IMR-90 (cell line): ENCODE data around the gene TRIM24. TPM values are rescaled to one million over a fixed set of nuclear protein-coding genes. Genes with fewer than 3 reads are reported as not detected.

Experiments used
- ATAC-seq: fragments of 200-7000 bp; cut with Tn5 transposase; 2 replicates; pipeline ENCODE4 v1.9.1; 2020; ENCODE audit warnings: low read depth, mild to moderate bottlenecking, moderate library complexity
- BruUV-seq: library from RNA; stranded (reverse); fragments of 400-500 nt; replicated peaks from 2 replicates; lab custom pipeline; 2021; lab: Mats Ljungman, UMichigan
- CTCF ChIA-PET: fragments of 300-600 bp; formaldehyde crosslinking; extraction: SDS; loops from one replicate; lab custom pipeline; 2021; ENCODE audit warnings: antibody characterized with exemption; lab: Yijun Ruan, JAX
- POLR2A ChIA-PET: fragments of 300-600 bp; sonication (Branson Sonifier 250); formaldehyde crosslinking; loops from one replicate; lab custom pipeline; 2022; ENCODE audit warnings: antibody characterized with exemption; ENCODE audit not compliant: unreplicated experiment; lab: Charles Lee
- DNase-seq: peaks from one replicate; pipeline ENCODE4 v3.0.0; 2013
- H2AFZ ChIP-seq: replicated peaks from 2 replicates; pipeline ENCODE3; 2013; ENCODE audit warnings: low read length, mild to moderate bottlenecking; ENCODE audit not compliant: poor library complexity
- H2AK5ac ChIP-seq: 2 replicates; pipeline ENCODE4 v1.6.1; 2013; ENCODE audit warnings: low read depth, low read length, inconsistent platforms
- H2AK9ac ChIP-seq: replicated peaks from 2 replicates; pipeline ENCODE3; 2013; ENCODE audit warnings: mild to moderate bottlenecking, low read depth, low read length, moderate library complexity; ENCODE audit not compliant: poor library complexity
- H2BK120ac ChIP-seq: 2 replicates; pipeline ENCODE4 v1.6.1; 2013; ENCODE audit warnings: low read depth, low read length, inconsistent platforms
- H2BK15ac ChIP-seq: 3 replicates; pipeline ENCODE4 v1.6.1; 2013; ENCODE audit warnings: low read depth, low read length, inconsistent platforms
- H2BK20ac ChIP-seq: 2 replicates; pipeline ENCODE4 v1.6.1; 2013; ENCODE audit warnings: low read depth, mild to moderate bottlenecking, inconsistent platforms, low read length, moderate library complexity
- H2BK5ac ChIP-seq: 2 replicates; pipeline ENCODE4 v1.6.1; 2013; ENCODE audit warnings: mild to moderate bottlenecking, low read depth, low read length, inconsistent platforms; ENCODE audit not compliant: poor library complexity, severe bottlenecking
- H3K14ac ChIP-seq: replicated peaks from 2 replicates; pipeline ENCODE4 v1.6.1; 2013; ENCODE audit warnings: low read depth, low read length, inconsistent platforms
- H3K18ac ChIP-seq: 2 replicates; pipeline ENCODE4 v1.6.1; 2013; ENCODE audit warnings: low read depth, low read length, control low read depth
- H3K23ac ChIP-seq: 2 replicates; pipeline ENCODE4 v1.6.1; 2013; ENCODE audit warnings: low read depth, low read length, inconsistent platforms
- H3K27ac ChIP-seq: 2 replicates; pipeline ENCODE4 v1.5.1; 2013; ENCODE audit warnings: mild to moderate bottlenecking, control low read depth, low read length; ENCODE audit not compliant: insufficient read depth
- H3K27me3 ChIP-seq: 2 replicates; pipeline ENCODE4 v1.6.1; 2013; ENCODE audit warnings: low read length; ENCODE audit not compliant: control insufficient read depth, insufficient read depth
- H3K36me3 ChIP-seq: 2 replicates; pipeline ENCODE4 v1.6.1; 2013; ENCODE audit warnings: low read length, mixed read lengths; ENCODE audit not compliant: control insufficient read depth, insufficient read depth
- H3K4ac ChIP-seq: 2 replicates; pipeline ENCODE4 v1.6.1; 2013; ENCODE audit warnings: low read depth, low read length, inconsistent platforms
- H3K4me1 ChIP-seq: 2 replicates; pipeline ENCODE4 v1.6.1; 2013; ENCODE audit warnings: low read length, mixed read lengths; ENCODE audit not compliant: control insufficient read depth, insufficient read depth
- H3K4me2 ChIP-seq: 2 replicates; pipeline ENCODE4 v1.6.1; 2013; ENCODE audit warnings: low read depth, mild to moderate bottlenecking, control low read depth, low read length, moderate library complexity
- H3K4me3 ChIP-seq: 2 replicates; pipeline ENCODE4 v1.5.1; 2013; ENCODE audit warnings: low read depth, mild to moderate bottlenecking, control low read depth, low read length, moderate library complexity; ENCODE audit not compliant: insufficient read depth
- H3K56ac ChIP-seq: 2 replicates; pipeline ENCODE4 v1.6.1; 2013; ENCODE audit warnings: low read length, inconsistent platforms; ENCODE audit not compliant: insufficient read depth; ENCODE audit errors: extremely low read depth
- H3K79me1 ChIP-seq, 2 experiments: 2 replicates each; pipeline ENCODE4 v1.6.1; 2013; ENCODE audit warnings: low read length in 2 of 2, inconsistent platforms in 1 of 2, low read depth in 1 of 2
- H3K9ac ChIP-seq: 2 replicates; pipeline ENCODE4 v1.6.1; 2013; ENCODE audit warnings: low read depth, low read length, control low read depth
- H3K9me1 ChIP-seq: 2 replicates; pipeline ENCODE4 v1.6.1; 2013; ENCODE audit warnings: low read length, inconsistent platforms; ENCODE audit not compliant: insufficient read depth
- H3K9me3 ChIP-seq: 2 replicates; pipeline ENCODE4 v1.6.1; 2013; ENCODE audit warnings: low read length; ENCODE audit not compliant: control insufficient read depth, insufficient read depth
- H4K20me1 ChIP-seq: 2 replicates; pipeline ENCODE4 v1.6.1; 2013; ENCODE audit warnings: low read length, inconsistent platforms; ENCODE audit not compliant: insufficient read depth
- H4K5ac ChIP-seq: 2 replicates; pipeline ENCODE4 v1.6.1; 2013; ENCODE audit warnings: mild to moderate bottlenecking, low read depth, low read length, control low read depth
- H4K8ac ChIP-seq, 2 experiments: 2 replicates each; pipeline ENCODE4 v1.6.1; 2013; ENCODE audit warnings: low read depth in 2 of 2, low read length in 2 of 2, control low read depth in 1 of 2, inconsistent platforms in 1 of 2
- H4K91ac ChIP-seq: 2 replicates; pipeline ENCODE4 v1.6.1; 2013; ENCODE audit warnings: low read depth, low read length, inconsistent platforms; ENCODE audit not compliant: insufficient read depth
- BHLHE40 ChIP-seq: fragments of 150-350 bp; IDR thresholded peaks from 2 replicates; pipeline ENCODE4 v1.6.1; 2016; ENCODE audit warnings: mild to moderate bottlenecking, low read depth, low read length
- CEBPB ChIP-seq: IDR thresholded peaks from 2 replicates; pipeline ENCODE4 v1.6.1; 2012; ENCODE audit warnings: low read depth, low read length, improper control_type of control experiment
- CHD1 ChIP-seq: IDR thresholded peaks from 2 replicates; pipeline ENCODE4 v1.6.1; 2012; ENCODE audit warnings: low read depth, low read length, improper control_type of control experiment
- ELK1 ChIP-seq: fragments of 150-350 bp; IDR thresholded peaks from 2 replicates; pipeline ENCODE4 v1.6.1; 2016; ENCODE audit warnings: low read depth, mild to moderate bottlenecking, low read length, moderate library complexity, borderline replicate concordance
- FOS ChIP-seq: fragments of 150-350 bp; IDR thresholded peaks from 2 replicates; pipeline ENCODE4 v1.6.1; 2016; ENCODE audit warnings: low read depth, low read length
- MAFK ChIP-seq: IDR thresholded peaks from 2 replicates; pipeline ENCODE4 v1.6.1; 2012; ENCODE audit warnings: low read depth, low read length, improper control_type of control experiment
- MAZ ChIP-seq: IDR thresholded peaks from 2 replicates; pipeline ENCODE4 v1.6.1; 2012; ENCODE audit warnings: low read depth, mild to moderate bottlenecking, low read length, improper control_type of control experiment, moderate library complexity, borderline replicate concordance
- MXI1 ChIP-seq: IDR thresholded peaks from 2 replicates; pipeline ENCODE4 v1.6.1; 2012; ENCODE audit warnings: low read depth, mild to moderate bottlenecking, low read length, moderate library complexity, borderline replicate concordance
- NFE2L2 ChIP-seq: fragments of 150-350 bp; IDR thresholded peaks from 2 replicates; pipeline ENCODE4 v1.6.1; 2016; ENCODE audit warnings: low read depth, mild to moderate bottlenecking, low read length
- POLR2A ChIP-seq: IDR thresholded peaks from 2 replicates; pipeline ENCODE4 v1.6.1; 2012; ENCODE audit warnings: mild to moderate bottlenecking, low read depth, low read length
- RAD21 ChIP-seq: IDR thresholded peaks from 2 replicates; pipeline ENCODE4 v1.6.1; 2012; ENCODE audit warnings: low read length, improper control_type of control experiment
- RCOR1 ChIP-seq: IDR thresholded peaks from 2 replicates; pipeline ENCODE4 v1.6.1; 2012; ENCODE audit warnings: mild to moderate bottlenecking, low read length, improper control_type of control experiment; ENCODE audit not compliant: insufficient replicate concordance
- RFX5 ChIP-seq: IDR thresholded peaks from 2 replicates; pipeline ENCODE4 v1.8.0; 2012; ENCODE audit warnings: low read depth, mild to moderate bottlenecking, low read length, moderate library complexity
- SMC3 ChIP-seq: fragments of 150-350 bp; IDR thresholded peaks from 2 replicates; pipeline ENCODE4 v1.6.1; 2016; ENCODE audit warnings: low read depth, mild to moderate bottlenecking, antibody characterized with exemption, low read length, moderate library complexity
- WGBS, 2 experiments: methylation state at CpG; one replicate each; pipeline versions ENCODE4 v1.1.5 to v1.1.7; 2013; ENCODE audit warnings: missing lambda C conversion rate in 2 of 2; ENCODE audit not compliant: insufficient read length in 1 of 2; ENCODE audit errors: extremely low coverage in 2 of 2; 5-methylcytosine and 5-hydroxymethylcytosine counted together
- dilution Hi-C: fragments of 300-500 bp; cut with HindIII; formaldehyde crosslinking; loops from one replicate; pipeline ENCODE4 v1.14.3; 2018; ENCODE audit warnings: low sequenced_read_pairs; ENCODE audit not compliant: unreplicated experiment
- in situ Hi-C: fragments of 300-500 bp; cut with MboI; formaldehyde crosslinking; loops from 3 replicates; pipeline ENCODE4 v1.14.3; 2019; ENCODE audit warnings: low sequenced_read_pairs, inconsistent platforms, mixed read lengths
- intact Hi-C: fragments of 100-400 bp; cut with micrococcal nuclease; formaldehyde crosslinking; loops from 2 replicates; pipeline ENCODE4 v1.10.0; 2022
- polyA plus RNA-seq, 3 experiments: library from polyadenylated mRNA; depleted of rRNA; stranded (reverse); fragments of >200 nt; gene quantifications; 2 replicates each; pipeline ENCODE4 v1.2.3, GENCODE V29; 2012; ENCODE audit warnings: low replicate concordance in 1 of 3
- total RNA-seq: library from RNA; depleted of rRNA; stranded (reverse); fragments of >200 nt; gene quantifications from 2 replicates; pipeline ENCODE4 v1.2.3, GENCODE V29; 2012
- TF ChIP-seq, protein P1 (sequence below): conservative IDR thresholded peaks from 2 replicates; pipeline ENCODE4 v1.5.1; 2012; ENCODE audit warnings: mild to moderate bottlenecking, low read depth, low read length, improper control_type of control experiment
- TF ChIP-seq, protein P2 (sequence below): fragments of 150-350 bp; IDR thresholded peaks from 2 replicates; pipeline ENCODE4 v1.6.1; 2017; ENCODE audit warnings: mild to moderate bottlenecking, antibody characterized with exemption, low read length, low read depth

Gene TRIM24
- total and polyA plus RNA-seq, 2 of the 4 experiments (the other 2 are of a cell fraction): 4.1 to 5.7 TPM

DNA sequence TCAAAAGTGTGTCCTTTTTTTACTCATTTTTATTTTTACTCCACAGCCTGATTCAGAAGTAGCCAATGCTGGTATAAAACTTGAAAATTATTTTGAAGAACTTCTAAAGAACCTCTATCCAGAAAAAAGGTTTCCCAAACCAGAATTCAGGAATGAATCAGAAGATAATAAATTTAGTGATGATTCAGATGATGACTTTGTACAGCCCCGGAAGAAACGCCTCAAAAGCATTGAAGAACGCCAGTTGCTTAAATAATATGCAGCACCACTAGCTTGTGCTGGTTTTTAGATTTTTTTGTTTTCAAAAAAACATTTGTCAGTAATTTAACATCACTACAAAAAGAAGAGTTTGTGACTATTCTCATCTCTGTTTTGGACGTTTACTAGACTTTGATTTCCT is 124.6 kb downstream of the TRIM24 start:
- Histone ChIP-seq H4K8ac (no peak overlapping the region), H2BK120ac (no peak overlapping the region), H2BK20ac (no peak overlapping the region), H3K18ac (no peak overlapping the region), H4K91ac (no peak overlapping the region), H2BK15ac (no peak overlapping the region), H3K4me3 (no peak overlapping the region), H2AK5ac (no peak overlapping the region), H4K20me1 (no peaks in the 10 kb centered on the region), H3K4me2 (no peak overlapping the region), H3K9me3 (no peaks in the 10 kb centered on the region), H4K5ac (no peak overlapping the region), H3K27me3 (no peaks in the 10 kb centered on the region), H3K4me1 (no peaks in the 10 kb centered on the region), H3K14ac (no peak overlapping the region), H2AK9ac (no peak overlapping the region), H3K4ac (no peak overlapping the region), H3K23ac (no peak overlapping the region), H3K56ac (no peak overlapping the region), H3K9ac (no peak overlapping the region), H3K79me1 (no peaks in the 10 kb centered on the region), H3K27ac (no peak overlapping the region), H3K36me3 (no peaks in the 10 kb centered on the region), H2AFZ (no peak overlapping the region), H2BK5ac (no peak overlapping the region), H3K9me1 (no peaks in the 10 kb centered on the region)
- TF ChIP-seq BHLHE40 (no peak), FOS (no peak), CEBPB (no peak), NFE2L2 (no peak), RFX5 (no peak), SMC3 (no peak), MAZ (no peak), CHD1 (no peak), POLR2A (no peak), RCOR1 (no peak), ELK1 (no peak), MXI1 (no peak), MAFK (no peak), RAD21 (no peak)
- TF ChIP-seq, protein P1, sequence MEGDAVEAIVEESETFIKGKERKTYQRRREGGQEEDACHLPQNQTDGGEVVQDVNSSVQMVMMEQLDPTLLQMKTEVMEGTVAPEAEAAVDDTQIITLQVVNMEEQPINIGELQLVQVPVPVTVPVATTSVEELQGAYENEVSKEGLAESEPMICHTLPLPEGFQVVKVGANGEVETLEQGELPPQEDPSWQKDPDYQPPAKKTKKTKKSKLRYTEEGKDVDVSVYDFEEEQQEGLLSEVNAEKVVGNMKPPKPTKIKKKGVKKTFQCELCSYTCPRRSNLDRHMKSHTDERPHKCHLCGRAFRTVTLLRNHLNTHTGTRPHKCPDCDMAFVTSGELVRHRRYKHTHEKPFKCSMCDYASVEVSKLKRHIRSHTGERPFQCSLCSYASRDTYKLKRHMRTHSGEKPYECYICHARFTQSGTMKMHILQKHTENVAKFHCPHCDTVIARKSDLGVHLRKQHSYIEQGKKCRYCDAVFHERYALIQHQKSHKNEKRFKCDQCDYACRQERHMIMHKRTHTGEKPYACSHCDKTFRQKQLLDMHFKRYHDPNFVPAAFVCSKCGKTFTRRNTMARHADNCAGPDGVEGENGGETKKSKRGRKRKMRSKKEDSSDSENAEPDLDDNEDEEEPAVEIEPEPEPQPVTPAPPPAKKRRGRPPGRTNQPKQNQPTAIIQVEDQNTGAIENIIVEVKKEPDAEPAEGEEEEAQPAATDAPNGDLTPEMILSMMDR: no peak
- TF ChIP-seq, protein P2, sequence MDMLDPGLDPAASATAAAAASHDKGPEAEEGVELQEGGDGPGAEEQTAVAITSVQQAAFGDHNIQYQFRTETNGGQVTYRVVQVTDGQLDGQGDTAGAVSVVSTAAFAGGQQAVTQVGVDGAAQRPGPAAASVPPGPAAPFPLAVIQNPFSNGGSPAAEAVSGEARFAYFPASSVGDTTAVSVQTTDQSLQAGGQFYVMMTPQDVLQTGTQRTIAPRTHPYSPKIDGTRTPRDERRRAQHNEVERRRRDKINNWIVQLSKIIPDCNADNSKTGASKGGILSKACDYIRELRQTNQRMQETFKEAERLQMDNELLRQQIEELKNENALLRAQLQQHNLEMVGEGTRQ: no peak
- ATAC-seq (no peak), DNase-seq (no peak)
- dilution Hi-C loops: no loop called here
- intact Hi-C loops: no loop called here
- ChIA-PET CTCF (no interaction called here), POLR2A (no interaction called here)
- no TSS peak for BruUV-seq
- in situ Hi-C loops: no loop called here
- WGBS, 2 experiments: no CpG with 5 or more reads among the region's 4 CpGs
